A549 (cell line): ENCODE results near the gene PRKCZ.

Experiments
- CTCF ChIP-seq: fragments of >200 bp; sonication (Bioruptor Twin); formaldehyde crosslinking; IDR thresholded peaks from 3 replicates; pipeline ENCODE4 v1.5.1; 2016
- EP300 ChIP-seq, 2 experiments: fragments of >200 bp; sonication (Bioruptor Twin); formaldehyde crosslinking; IDR thresholded peaks; 2 replicates in 1 of 2; 3 replicates in 1 of 2; pipeline ENCODE4 v1.6.1; 2016 to 2017
- HMGXB4 ChIP-seq: fragments of 250-450 bp; sonication (Bioruptor Pico); IDR thresholded peaks from 2 replicates; pipeline ENCODE4 v1.5.0; 2021; ENCODE audit warnings: mild to moderate bottlenecking, moderate library complexity, borderline replicate concordance
- KDM5A ChIP-seq: fragments of 200-600 bp; sonication (generic); IDR thresholded peaks from 2 replicates; pipeline ENCODE4 v1.6.1; 2016; ENCODE audit warnings: antibody characterized with exemption, mild to moderate bottlenecking
- MAZ ChIP-seq: fragments of 150-350 bp; IDR thresholded peaks from 2 replicates; pipeline ENCODE4 v1.6.1; 2014; ENCODE audit warnings: antibody characterized with exemption, low read depth, low read length, borderline replicate concordance
- NPAS2 ChIP-seq: fragments of 250-450 bp; sonication (Bioruptor Pico); IDR thresholded peaks from 2 replicates; pipeline ENCODE4 v1.8.0; 2022; ENCODE audit warnings: mild to moderate bottlenecking, moderate library complexity, borderline replicate concordance
- ZNF302 ChIP-seq: fragments of 250-450 bp; sonication (Bioruptor Pico); IDR thresholded peaks from 2 replicates; pipeline ENCODE4 v1.9.0; 2021; ENCODE audit warnings: inconsistent platforms, mild to moderate bottlenecking, moderate library complexity

- no peak for TF ChIP-seq EP300 (IDR thresholded peaks at IDR 0.05)
- TF ChIP-seq HMGXB4 (CRISPR knock-in tag): no peak
- no peak for TF ChIP-seq CTCF
- TF ChIP-seq ZNF302 (CRISPR knock-in tag): no peak
- TF ChIP-seq KDM5A: no peak
- TF ChIP-seq MAZ: no peak
- no peak for TF ChIP-seq NPAS2 (CRISPR knock-in tag)
These were observed 49.8 kb upstream of the PRKCZ start for GRCh38 chr1:2000432-2000831.
